HepG2 (cell line): Measurements from ENCODE around the gene HHIPL1. TPM values are rescaled to one million over a fixed set of nuclear protein-coding genes. Genes with fewer than 3 reads are reported as not detected.

Experiments
- ATF7-NPFF ChIP-seq: sonication (generic); formaldehyde crosslinking; IDR thresholded peaks from 2 replicates; pipeline ENCODE4 v1.8.1; 2023; ENCODE audit warnings: mild to moderate bottlenecking, low read depth, missing genetic modification reagents, moderate library complexity
- CCDC6 ChIP-seq: sonication (generic); formaldehyde crosslinking; IDR thresholded peaks from 2 replicates; pipeline ENCODE4 v1.8.1; 2022; ENCODE audit warnings: mild to moderate bottlenecking, missing genetic modification reagents, moderate library complexity
- CHCHD3 ChIP-seq: sonication (generic); formaldehyde crosslinking; IDR thresholded peaks from 2 replicates; pipeline ENCODE4 v1.8.0; 2022; ENCODE audit warnings: mild to moderate bottlenecking, missing genetic modification reagents, moderate library complexity
- DMTF1 ChIP-seq: sonication (generic); formaldehyde crosslinking; IDR thresholded peaks from 2 replicates; pipeline ENCODE4 v1.4.0; 2020; ENCODE audit warnings: mild to moderate bottlenecking, missing genetic modification reagents
- MXD4 ChIP-seq: IDR thresholded peaks from 2 replicates; pipeline ENCODE4 v1.6.1; 2016; ENCODE audit warnings: mild to moderate bottlenecking, missing biosample characterization, missing genetic modification reagents
- NFKBIZ ChIP-seq: IDR thresholded peaks from 2 replicates; pipeline ENCODE4 v1.6.1; 2018; ENCODE audit warnings: missing genetic modification reagents, missing compliant biosample characterization
- RFXANK ChIP-seq: IDR thresholded peaks from 2 replicates; pipeline ENCODE4 v1.6.1; 2016
- THAP11 ChIP-seq: IDR thresholded peaks from 2 replicates; pipeline ENCODE4 v1.6.1; 2016; ENCODE audit warnings: missing biosample characterization, missing genetic modification reagents
- UBTF ChIP-seq: sonication (generic); formaldehyde crosslinking; IDR thresholded peaks from 2 replicates; pipeline ENCODE4 v1.4.0; 2020; ENCODE audit warnings: mild to moderate bottlenecking, missing genetic modification reagents
- ZBTB33 ChIP-seq: sonication (generic); formaldehyde crosslinking; IDR thresholded peaks from 2 replicates; pipeline ENCODE4 v1.4.0; 2020; ENCODE audit warnings: missing genetic modification reagents
- ZNF414 ChIP-seq: sonication (generic); formaldehyde crosslinking; IDR thresholded peaks from 2 replicates; pipeline ENCODE4 v1.5.0; 2020; ENCODE audit warnings: missing genetic modification reagents
- ZNF503 ChIP-seq: sonication (generic); formaldehyde crosslinking; IDR thresholded peaks from 2 replicates; pipeline ENCODE4 v1.4.0; 2020; ENCODE audit warnings: missing genetic modification reagents
- ZNF770 ChIP-seq: sonication (generic); formaldehyde crosslinking; IDR thresholded peaks from 2 replicates; pipeline ENCODE4 v1.5.0; 2020; ENCODE audit warnings: mild to moderate bottlenecking, missing genetic modification reagents
- polyA plus RNA-seq, 8 experiments: library from polyadenylated mRNA; depleted of rRNA in 3 of 8; stranded (reverse) in 7 of 8; unstranded in 1 of 8; fragments of >200 nt; fragmentation: Illumina TruSeq in 4 of 8; extraction: Trizol in 4 of 8; gene quantifications; 2 replicates each; pipeline versions ENCODE4 v1.2.1 to v1.2.3, GENCODE V29; 2011 to 2016; ENCODE audit warnings: low read depth in 4 of 8, missing spikeins in 1 of 8, mixed read lengths in 1 of 8; ENCODE audit not compliant: insufficient read depth in 1 of 8
- total RNA-seq, 5 experiments: library from RNA; depleted of rRNA; stranded (reverse); fragments of >200 nt; fragmentation: Illumina TruSeq; extraction: Trizol; gene quantifications; 2 replicates each; pipeline ENCODE4 v1.2.3, GENCODE V29; 2016; ENCODE audit warnings: low read depth in 1 of 5

The HHIPL1 gene
- total and polyA plus RNA-seq, 2 of the 13 experiments (the other 11 are each of a cell fraction or from before 2014, with no cell fraction given), result not detected

GRCh38 chr14:99603471-99604277 is 41.3 kb upstream of the HHIPL1 start, which contains the start of gene CCDC85C (continued):
- TF ChIP-seq DMTF1, result peak; percentile 91; the same call in 1 of the 2 replicates
- 0 out of 2 replicates have a peak, but pooled peaks have one; percentile 24 for TF ChIP-seq NFKBIZ
- TF ChIP-seq ZNF770, result peak; percentile 61; the same call in 1 of the 2 replicates
- peak; percentile 99 for TF ChIP-seq ATF7-NPFF (CRISPR knock-in tag)
- TF ChIP-seq CHCHD3 (CRISPR knock-in tag), result peak; percentile 99
- 0 out of 2 replicates have a peak, but pooled peaks have one; percentile 41 for TF ChIP-seq THAP11 (CRISPR knock-in tag)
- TF ChIP-seq UBTF (CRISPR knock-in tag), result peak; percentile 69; the same call in 1 of the 2 replicates
- no peak; the same call in 1 of the 2 replicates for TF ChIP-seq MXD4
- no peak; the same call in 1 of the 2 replicates for TF ChIP-seq ZNF414
- peak; percentile 49; the same call in 1 of the 2 replicates for TF ChIP-seq ZBTB33 (CRISPR knock-in tag)
- peak; percentile 56; the same call in 1 of the 2 replicates for TF ChIP-seq ZNF503
- TF ChIP-seq CCDC6 (CRISPR knock-in tag), result peak; percentile 82
- TF ChIP-seq RFXANK (CRISPR knock-in tag), result no peak
